GM12878 (cell line): Measurements from ENCODE around the gene SORT1.

Source experiments
- CREM ChIP-seq: IDR thresholded peaks from 2 replicates; pipeline ENCODE4 v1.6.1; 2014; ENCODE audit warnings: antibody characterized with exemption, low read depth
- EP300 ChIP-seq, 2 experiments: fragments of 150-350 bp in 1 of 2; IDR thresholded peaks; 2 replicates each; pipeline ENCODE4 v1.6.1; 2011 to 2012; ENCODE audit warnings: low read depth in 2 of 2, low read length in 2 of 2, borderline replicate concordance in 1 of 2, improper control_type of control experiment in 1 of 2, inconsistent platforms in 1 of 2; ENCODE audit not compliant: control insufficient read depth in 1 of 2
- HCFC1 ChIP-seq: fragments of 150-350 bp; IDR thresholded peaks from 2 replicates; pipeline ENCODE4 v1.6.1; 2014; ENCODE audit warnings: low read length
- NRF1 ChIP-seq: conservative IDR thresholded peaks from 2 replicates; pipeline ENCODE4 v1.6.1; 2011; ENCODE audit warnings: mild to moderate bottlenecking, low read depth, low read length, improper control_type of control experiment
- POLR2A ChIP-seq: IDR thresholded peaks from 2 replicates; pipeline ENCODE4 v1.6.1; 2011; ENCODE audit warnings: low read depth, mild to moderate bottlenecking, low read length
- RBBP5 ChIP-seq: fragments of 200-600 bp; sonication (generic); conservative IDR thresholded peaks from 2 replicates; pipeline ENCODE4 v1.6.1; 2016
- TCF12 ChIP-seq: IDR thresholded peaks from 2 replicates; pipeline ENCODE4 v1.6.1; 2011; ENCODE audit warnings: low read depth, mild to moderate bottlenecking, low read length
- YY1 ChIP-seq: IDR thresholded peaks from 2 replicates; pipeline ENCODE4 v1.6.1; 2011; ENCODE audit warnings: low read depth, mild to moderate bottlenecking, low read length
- TF ChIP-seq, protein P1 (sequence below), 3 experiments: IDR thresholded peaks in 2 of 3; conservative IDR thresholded peaks in 1 of 3; 2 replicates each; pipeline ENCODE4 v1.5.1; 2011; ENCODE audit warnings: low read depth in 3 of 3, low read length in 3 of 3, mild to moderate bottlenecking in 3 of 3, control low read depth in 2 of 3, moderate library complexity in 2 of 3, inconsistent platforms in 1 of 3, mixed read lengths in 1 of 3; ENCODE audit not compliant: control insufficient read depth in 2 of 3, insufficient read depth in 1 of 3; ENCODE audit errors: extremely low read depth in 1 of 3
- TF ChIP-seq, protein P2 (sequence below): fragments of 450-650 bp; formaldehyde crosslinking; IDR thresholded peaks from 2 replicates; pipeline ENCODE4 v1.5.0; 2022; ENCODE audit warnings: mild to moderate bottlenecking, missing genetic modification characterization
- TF ChIP-seq, protein P3 (sequence below): IDR thresholded peaks from 2 replicates; pipeline ENCODE4 v1.6.1; 2011; ENCODE audit warnings: mild to moderate bottlenecking, low read depth, low read length, moderate library complexity; ENCODE audit not compliant: insufficient replicate concordance

DNA sequence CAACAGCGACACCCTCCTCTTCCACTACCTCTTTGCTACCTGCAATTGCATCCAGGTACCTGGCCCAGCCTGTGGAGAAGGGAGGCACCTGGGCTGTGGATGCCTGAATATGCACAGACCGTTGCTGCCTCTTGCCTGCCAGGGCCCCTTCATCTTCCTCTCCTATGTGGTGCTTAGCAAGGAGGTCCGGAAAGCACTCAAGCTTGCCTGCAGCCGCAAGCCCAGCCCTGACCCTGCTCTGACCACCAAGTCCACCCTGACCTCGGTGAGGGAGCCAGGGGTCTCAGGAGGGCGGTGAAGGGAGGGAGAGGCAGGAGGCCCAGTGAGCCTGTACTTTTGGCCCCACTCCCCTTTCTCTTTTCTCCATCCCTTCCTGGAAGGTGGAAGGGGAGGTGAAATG, 126.3 kb downstream of the SORT1 start:
- no peak for TF ChIP-seq TCF12
- no peak for TF ChIP-seq NRF1
- TF ChIP-seq, protein P1, sequence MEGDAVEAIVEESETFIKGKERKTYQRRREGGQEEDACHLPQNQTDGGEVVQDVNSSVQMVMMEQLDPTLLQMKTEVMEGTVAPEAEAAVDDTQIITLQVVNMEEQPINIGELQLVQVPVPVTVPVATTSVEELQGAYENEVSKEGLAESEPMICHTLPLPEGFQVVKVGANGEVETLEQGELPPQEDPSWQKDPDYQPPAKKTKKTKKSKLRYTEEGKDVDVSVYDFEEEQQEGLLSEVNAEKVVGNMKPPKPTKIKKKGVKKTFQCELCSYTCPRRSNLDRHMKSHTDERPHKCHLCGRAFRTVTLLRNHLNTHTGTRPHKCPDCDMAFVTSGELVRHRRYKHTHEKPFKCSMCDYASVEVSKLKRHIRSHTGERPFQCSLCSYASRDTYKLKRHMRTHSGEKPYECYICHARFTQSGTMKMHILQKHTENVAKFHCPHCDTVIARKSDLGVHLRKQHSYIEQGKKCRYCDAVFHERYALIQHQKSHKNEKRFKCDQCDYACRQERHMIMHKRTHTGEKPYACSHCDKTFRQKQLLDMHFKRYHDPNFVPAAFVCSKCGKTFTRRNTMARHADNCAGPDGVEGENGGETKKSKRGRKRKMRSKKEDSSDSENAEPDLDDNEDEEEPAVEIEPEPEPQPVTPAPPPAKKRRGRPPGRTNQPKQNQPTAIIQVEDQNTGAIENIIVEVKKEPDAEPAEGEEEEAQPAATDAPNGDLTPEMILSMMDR (IDR thresholded peaks at IDR 0.05 in 2 of 3, conservative IDR thresholded peaks at IDR 0.05 in 1 of 3; ENCODE audit: control insufficient read depth in 2 of 3, extremely low read depth in 1 of 3, insufficient read depth in 1 of 3, low read depth in 3 of 3, low read length in 3 of 3), result no peak
- no peak for TF ChIP-seq POLR2A
- no peak for TF ChIP-seq EP300 (IDR thresholded peaks at IDR 0.05; ENCODE audit: borderline replicate concordance in 1 of 2, control insufficient read depth in 1 of 2, low read depth in 2 of 2, low read length in 2 of 2)
- no peak for TF ChIP-seq YY1
- TF ChIP-seq RBBP5, result no peak
- TF ChIP-seq, protein P2, sequence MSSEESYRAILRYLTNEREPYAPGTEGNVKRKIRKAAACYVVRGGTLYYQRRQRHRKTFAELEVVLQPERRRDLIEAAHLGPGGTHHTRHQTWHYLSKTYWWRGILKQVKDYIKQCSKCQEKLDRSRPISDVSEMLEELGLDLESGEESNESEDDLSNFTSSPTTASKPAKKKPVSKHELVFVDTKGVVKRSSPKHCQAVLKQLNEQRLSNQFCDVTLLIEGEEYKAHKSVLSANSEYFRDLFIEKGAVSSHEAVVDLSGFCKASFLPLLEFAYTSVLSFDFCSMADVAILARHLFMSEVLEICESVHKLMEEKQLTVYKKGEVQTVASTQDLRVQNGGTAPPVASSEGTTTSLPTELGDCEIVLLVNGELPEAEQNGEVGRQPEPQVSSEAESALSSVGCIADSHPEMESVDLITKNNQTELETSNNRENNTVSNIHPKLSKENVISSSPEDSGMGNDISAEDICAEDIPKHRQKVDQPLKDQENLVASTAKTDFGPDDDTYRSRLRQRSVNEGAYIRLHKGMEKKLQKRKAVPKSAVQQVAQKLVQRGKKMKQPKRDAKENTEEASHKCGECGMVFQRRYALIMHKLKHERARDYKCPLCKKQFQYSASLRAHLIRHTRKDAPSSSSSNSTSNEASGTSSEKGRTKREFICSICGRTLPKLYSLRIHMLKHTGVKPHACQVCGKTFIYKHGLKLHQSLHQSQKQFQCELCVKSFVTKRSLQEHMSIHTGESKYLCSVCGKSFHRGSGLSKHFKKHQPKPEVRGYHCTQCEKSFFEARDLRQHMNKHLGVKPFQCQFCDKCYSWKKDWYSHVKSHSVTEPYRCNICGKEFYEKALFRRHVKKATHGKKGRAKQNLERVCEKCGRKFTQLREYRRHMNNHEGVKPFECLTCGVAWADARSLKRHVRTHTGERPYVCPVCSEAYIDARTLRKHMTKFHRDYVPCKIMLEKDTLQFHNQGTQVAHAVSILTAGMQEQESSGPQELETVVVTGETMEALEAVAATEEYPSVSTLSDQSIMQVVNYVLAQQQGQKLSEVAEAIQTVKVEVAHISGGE, result no peak
- no peak for TF ChIP-seq HCFC1
- TF ChIP-seq, protein P3, sequence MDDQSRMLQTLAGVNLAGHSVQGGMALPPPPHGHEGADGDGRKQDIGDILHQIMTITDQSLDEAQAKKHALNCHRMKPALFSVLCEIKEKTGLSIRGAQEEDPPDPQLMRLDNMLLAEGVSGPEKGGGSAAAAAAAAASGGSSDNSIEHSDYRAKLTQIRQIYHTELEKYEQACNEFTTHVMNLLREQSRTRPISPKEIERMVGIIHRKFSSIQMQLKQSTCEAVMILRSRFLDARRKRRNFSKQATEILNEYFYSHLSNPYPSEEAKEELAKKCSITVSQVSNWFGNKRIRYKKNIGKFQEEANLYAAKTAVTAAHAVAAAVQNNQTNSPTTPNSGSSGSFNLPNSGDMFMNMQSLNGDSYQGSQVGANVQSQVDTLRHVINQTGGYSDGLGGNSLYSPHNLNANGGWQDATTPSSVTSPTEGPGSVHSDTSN, result no peak
- no peak for TF ChIP-seq CREM
